8988T (cell line): Measurements from ENCODE around the gene PLEKHG3.

Experiments used
- DNase-seq: peaks from one replicate; pipeline ENCODE4 v3.0.0; 2011

The PLEKHG3 gene

DNA sequence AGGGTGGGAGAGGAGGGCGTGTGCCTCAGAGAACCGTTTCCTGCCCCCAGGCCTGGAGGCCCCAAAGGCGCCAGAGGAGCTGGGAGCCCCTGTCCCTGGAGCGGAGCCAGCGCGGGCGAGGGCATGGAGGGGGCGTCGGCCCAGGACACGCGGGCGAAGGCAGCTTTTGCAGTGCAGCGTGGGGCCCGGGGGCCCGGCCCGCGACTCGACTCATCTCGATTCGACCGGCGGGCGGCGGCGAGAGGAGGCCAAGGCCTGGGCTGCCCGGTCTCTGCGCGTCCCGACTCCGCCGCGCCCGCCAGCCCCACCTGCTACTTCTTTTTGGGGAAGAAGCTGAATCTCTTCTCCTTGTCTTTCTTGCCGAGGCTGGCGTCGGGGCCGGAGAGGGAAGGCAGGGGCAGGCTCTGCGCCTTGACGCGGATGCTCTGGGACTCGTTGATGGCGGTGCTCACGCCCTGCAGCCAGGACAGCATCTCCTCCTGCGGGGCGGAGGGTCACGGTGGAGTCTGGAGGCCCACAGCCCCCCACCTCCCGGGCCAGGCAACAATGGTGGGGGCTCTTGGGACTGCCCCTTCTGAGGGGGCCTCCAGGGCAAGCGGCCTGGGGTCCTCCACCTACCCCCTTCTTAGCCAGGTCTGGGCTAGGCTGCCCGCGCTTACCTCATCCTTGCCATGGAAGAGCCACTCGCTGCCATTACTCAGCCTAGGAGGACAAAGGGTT, 44.9 kb downstream of the PLEKHG3 start:
- no peak for DNase-seq

DNA sequence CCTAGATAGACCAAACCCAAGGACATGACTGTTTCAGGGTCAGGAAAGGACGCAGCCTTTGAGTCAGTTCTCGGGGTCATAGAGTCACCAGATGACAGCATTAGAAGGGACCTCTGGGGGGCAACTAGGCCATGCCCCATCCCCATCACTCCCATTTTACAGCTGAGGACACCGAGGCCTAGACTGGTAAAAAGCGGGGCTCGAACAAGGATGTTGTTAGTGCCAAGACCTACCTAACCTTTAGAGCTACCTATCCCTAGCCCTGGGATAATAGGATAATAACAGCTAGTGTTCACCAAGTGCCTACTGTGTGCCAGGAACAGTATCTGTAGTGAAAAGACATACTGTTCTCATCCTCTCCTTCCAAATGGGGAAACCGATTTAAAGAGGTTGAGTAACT, 48.7 kb downstream of the PLEKHG3 start:
- DNase-seq = no peak

DNA sequence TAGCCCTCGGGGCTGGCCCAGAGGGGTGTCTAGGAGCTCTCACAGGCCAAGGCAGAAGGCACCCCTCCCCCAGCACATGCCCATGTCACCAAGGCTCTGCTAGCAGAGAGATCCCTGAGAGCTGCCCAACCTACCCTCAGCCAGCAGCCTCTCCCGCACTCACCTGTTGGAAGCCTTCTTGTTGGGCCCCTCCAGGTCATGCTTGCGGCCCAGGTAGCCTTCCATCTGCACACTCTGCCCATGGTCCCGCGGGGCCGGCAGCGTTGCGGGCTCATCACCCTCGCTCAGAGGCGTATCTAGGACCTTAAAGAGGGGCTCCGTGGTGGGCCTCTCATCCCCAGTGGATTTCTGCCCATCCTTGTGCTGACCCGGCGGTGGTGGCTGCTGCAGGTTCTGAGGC, 49.1 kb downstream of the PLEKHG3 start:
- DNase-seq = no peak

GRCh38 chr14:64753999-64754398, 49.8 kb downstream of the PLEKHG3 start:
- no peak for DNase-seq

- no peak for DNase-seq
Measured at GRCh38 chr14:64754685-64755084, 50.5 kb downstream of the PLEKHG3 start.

DNA sequence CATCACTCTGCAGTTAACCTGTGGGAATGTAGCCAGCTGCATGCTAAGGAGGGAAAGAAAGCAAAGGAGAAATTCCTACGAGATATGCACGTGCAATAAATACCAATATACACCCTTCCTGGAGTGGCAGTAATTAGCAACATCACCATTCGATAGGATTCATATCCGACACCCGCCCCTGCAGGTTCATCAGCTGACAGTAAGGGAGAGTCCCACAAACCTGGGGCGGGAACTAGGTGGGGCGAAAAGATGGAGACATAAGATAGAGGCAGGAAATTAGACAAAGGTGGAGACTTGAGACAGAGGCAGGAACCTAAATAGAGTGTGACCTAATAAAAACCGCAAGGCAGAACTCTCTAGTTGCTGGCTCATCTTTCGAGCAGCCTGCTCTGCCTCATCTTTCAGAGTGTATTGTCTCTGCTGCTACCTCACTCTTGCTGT, 51.6 kb downstream of the PLEKHG3 start:
- no peak for DNase-seq

GRCh38 chr14:64756712-64757111, 52.5 kb downstream of the PLEKHG3 start:
- DNase-seq = no peak

GRCh38 chr14:64757601-64758000, 53.4 kb downstream of the PLEKHG3 start:
- DNase-seq = no peak

- no peak for DNase-seq
Measured at GRCh38 chr14:64758025-64758521, 53.8 kb downstream of the PLEKHG3 start.

- DNase-seq = no peak
Measured at GRCh38 chr14:64758691-64759554, 54.7 kb downstream of the PLEKHG3 start.

DNA sequence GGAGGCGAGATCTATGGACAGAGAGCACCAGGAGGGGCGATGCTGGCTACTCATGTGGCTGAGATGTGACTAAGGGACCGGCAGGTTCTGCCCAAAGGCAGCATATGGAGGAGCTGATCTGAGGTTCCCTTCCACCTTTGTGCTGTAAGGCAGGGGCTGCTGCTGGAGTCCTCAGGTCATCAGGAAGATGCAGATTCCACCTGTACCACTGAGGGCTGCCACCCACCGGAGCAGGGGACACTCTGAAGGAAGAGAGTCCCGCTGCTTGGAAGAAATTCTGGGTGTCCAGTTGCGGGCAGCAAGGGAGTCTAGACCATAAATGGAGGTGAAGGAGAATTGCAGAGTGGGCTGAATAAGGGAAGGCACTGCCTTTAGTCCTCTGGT, 55.3 kb downstream of the PLEKHG3 start:
- DNase-seq = no peak

DNA sequence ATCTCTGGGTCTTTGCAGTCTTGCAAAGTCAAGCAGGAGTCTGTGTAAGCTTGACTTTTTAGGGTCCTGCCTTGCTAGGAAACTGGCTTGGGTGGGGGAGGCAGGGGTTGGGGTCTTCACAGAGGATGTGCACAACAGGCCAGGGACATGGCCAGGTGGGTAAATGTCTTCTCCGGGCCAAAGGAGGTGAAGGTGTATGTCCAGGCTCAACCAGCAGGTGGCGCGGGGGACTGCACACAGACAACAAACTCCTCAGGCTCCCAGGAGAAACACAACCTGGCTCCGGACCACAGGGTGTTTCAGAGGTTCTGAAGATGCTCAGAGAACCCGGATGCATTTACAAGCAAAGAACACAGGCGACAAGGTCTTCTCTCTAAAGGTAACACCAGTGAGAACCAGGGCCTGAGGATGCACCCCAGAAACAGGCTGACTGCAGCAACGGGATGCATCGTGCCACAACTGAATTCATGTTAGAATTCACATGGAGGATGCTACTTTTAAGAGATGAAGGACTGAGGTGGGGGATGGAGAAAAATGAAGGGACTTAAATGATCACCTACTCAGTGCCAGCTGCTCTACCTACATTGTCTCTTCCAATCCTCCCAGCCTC, 56.0 kb downstream of the PLEKHG3 start:
- peak; percentile 91 for DNase-seq

- no peak for DNase-seq
Measured at GRCh38 chr14:64760916-64761315, 56.7 kb downstream of the PLEKHG3 start.

GRCh38 chr14:64761441-64762043, 57.3 kb downstream of the PLEKHG3 start:
- no peak for DNase-seq

DNA sequence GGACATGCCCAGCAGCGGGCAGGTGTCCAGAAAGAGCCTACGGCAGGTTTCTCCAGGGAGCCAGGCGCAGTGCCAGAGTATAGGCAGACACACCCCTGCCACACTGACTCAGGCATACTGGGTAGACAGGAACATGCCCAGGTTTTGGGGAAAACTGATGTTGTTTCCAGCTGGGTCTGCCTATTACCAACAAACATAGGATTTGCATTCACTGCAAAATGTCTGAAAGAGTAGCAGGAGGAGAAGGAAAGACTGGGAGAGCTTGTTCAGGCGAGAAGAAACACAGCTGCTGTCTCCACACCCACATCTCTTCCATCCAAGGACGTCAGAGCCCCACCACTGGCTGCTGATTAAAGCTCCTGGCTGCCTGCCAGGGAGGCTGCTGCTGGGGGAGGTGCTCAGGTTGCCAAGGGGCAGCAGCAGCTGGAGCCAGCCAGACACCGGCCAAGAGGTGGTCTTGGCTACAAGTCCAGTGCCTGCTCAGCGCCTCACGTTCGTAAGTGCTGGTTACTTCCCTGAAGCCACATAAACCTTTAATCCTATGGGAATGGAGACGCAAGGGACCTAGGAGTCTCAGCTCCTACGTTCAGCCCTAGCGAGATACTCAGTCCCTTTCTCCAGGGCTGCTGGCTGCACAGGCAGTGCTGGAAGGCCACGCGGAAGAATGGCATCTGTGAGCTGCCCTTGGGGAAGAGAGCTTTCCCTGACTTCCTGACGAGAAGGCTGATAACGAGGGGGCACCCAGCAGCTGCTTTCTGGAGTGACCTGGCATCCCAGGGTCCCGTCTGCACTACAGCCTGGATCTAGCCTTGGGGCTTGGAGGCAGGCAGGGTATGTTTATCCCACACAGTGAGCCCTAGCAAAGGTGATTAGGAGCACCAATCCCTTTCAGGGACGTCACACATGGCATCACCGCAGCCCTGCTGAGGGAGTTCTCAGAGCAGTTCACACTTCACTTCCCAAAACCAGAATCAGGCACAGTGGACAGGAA, 58.1 kb downstream of the PLEKHG3 start:
- DNase-seq = no peak

GRCh38 chr14:64763085-64763782, 59.0 kb downstream of the PLEKHG3 start:
- DNase-seq = no peak

GRCh38 chr14:64763801-64764621, 59.8 kb downstream of the PLEKHG3 start:
- no peak for DNase-seq

GRCh38 chr14:64764641-64765520, 60.7 kb downstream of the PLEKHG3 start:
- DNase-seq = peak; percentile 86

DNA sequence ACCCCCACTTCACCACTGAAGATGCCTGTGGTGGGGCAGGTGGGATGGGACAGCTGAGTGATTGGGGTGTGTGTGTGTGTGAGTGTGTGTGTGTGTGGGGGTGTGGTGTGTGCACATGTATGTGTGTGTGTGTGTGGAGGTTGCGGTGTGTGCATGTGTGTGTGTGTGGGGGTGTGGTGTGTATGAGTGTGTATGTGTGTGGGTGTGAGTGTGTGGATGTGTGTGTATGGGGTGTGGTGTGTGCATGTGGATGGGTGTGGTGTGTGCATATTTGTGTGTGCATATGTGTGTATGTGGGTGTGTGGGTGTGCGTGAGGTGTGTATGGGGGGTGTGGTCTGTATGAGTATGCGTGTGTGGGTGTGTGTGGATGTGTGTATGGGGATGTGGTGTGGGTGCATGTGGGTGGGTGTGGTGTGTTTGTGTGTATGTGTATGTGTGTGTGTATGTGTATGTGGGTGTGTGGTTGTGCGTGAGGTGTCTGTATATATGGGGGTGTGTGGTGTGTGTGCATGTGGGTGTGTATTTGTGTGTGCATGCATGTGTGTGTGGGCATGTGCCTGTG, 61.6 kb downstream of the PLEKHG3 start:
- no peak for DNase-seq
